Activated T-cell treated with anti-CD3 and anti-CD28 coated beads for 4 hours (primary cell): ENCODE results near the gene ACVR1B.

Experiments
- DNase-seq: peaks from one replicate; pipeline ENCODE4 v3.0.0-alpha.2; 2020

The ACVR1B gene

GRCh38 chr12:51951199-51951842, at the start of gene ACVR1B:
ACVR1B (plus strand) TSS chr12:51951699; CDS start chr12:51951744, 45 bp downstream.
- DNase-seq: peak; percentile 87

GRCh38 chr12:51901881-51902280, 49.6 kb upstream of the ACVR1B start:
- DNase-seq: no peak

- DNase-seq: no peak
These were observed 46.5 kb upstream of the ACVR1B start for GRCh38 chr12:51904951-51905470.

GRCh38 chr12:51905471-51906429, 45.7 kb upstream of the ACVR1B start:
- DNase-seq: no peak

GRCh38 chr12:51906430-51907082, 44.9 kb upstream of the ACVR1B start:
- DNase-seq: no peak

- DNase-seq: no peak
These were observed 44.2 kb upstream of the ACVR1B start, which contains the start of gene ACVRL1 for GRCh38 chr12:51907083-51907855. ACVRL1 (plus strand) TSS chr12:51907504; CDS start chr12:51912475, 4,971 bp downstream.

- no peak for DNase-seq
These were observed 43.6 kb upstream of the ACVR1B start for GRCh38 chr12:51907856-51908425.

GRCh38 chr12:51908876-51909592, 42.5 kb upstream of the ACVR1B start:
- no peak for DNase-seq

- DNase-seq: no peak
These were observed 41.3 kb upstream of the ACVR1B start for GRCh38 chr12:51910168-51910567.

GRCh38 chr12:51910691-51911090, 40.8 kb upstream of the ACVR1B start:
- DNase-seq: no peak

- DNase-seq: no peak
These were observed 40.2 kb upstream of the ACVR1B start for GRCh38 chr12:51911307-51911706.

GRCh38 chr12:51911788-51912711, 39.4 kb upstream of the ACVR1B start:
- no peak for DNase-seq

GRCh38 chr12:51913071-51914033, 38.1 kb upstream of the ACVR1B start:
- DNase-seq: no peak

- no peak for DNase-seq
These were observed 37.2 kb upstream of the ACVR1B start for GRCh38 chr12:51914034-51914923.

- no peak for DNase-seq
These were observed 36.4 kb upstream of the ACVR1B start for GRCh38 chr12:51915003-51915625.

GRCh38 chr12:51915951-51916350, 35.5 kb upstream of the ACVR1B start:
- DNase-seq: no peak

- DNase-seq: no peak
These were observed 34.4 kb upstream of the ACVR1B start for GRCh38 chr12:51917041-51917590.
